SU-DHL-6 (cell line): ENCODE measurements around the gene ST3GAL4.

Experiments
- H2AFZ ChIP-seq: fragments of 200-600 bp; sonication (generic); 2 replicates; pipeline ENCODE4 v1.6.1; 2014; ENCODE audit warnings: low read depth, mild to moderate bottlenecking, moderate library complexity, mixed read lengths, antibody characterized with exemption, low read length; ENCODE audit not compliant: severe bottlenecking
- H3F3A ChIP-seq: fragments of 200-600 bp; shearing (Covaris generic); 2 replicates; pipeline ENCODE4 v1.6.0; 2016; ENCODE audit warnings: antibody characterized with exemption, mild to moderate bottlenecking; ENCODE audit not compliant: insufficient read depth
- H3K27ac ChIP-seq: fragments of 200-600 bp; sonication (generic); 2 replicates; pipeline ENCODE4 v1.5.1; 2016; ENCODE audit warnings: low read depth, mild to moderate bottlenecking, low read length, moderate library complexity, mixed read lengths
- H3K27me3 ChIP-seq: fragments of 200-600 bp; sonication (generic), shearing (Covaris generic); 2 replicates; pipeline ENCODE4 v1.6.0; 2014; ENCODE audit warnings: mild to moderate bottlenecking, low read length
- H3K36me3 ChIP-seq: fragments of 200-600 bp; sonication (generic); 2 replicates; pipeline ENCODE4 v1.6.1; 2014; ENCODE audit warnings: mild to moderate bottlenecking, low read length, mixed read lengths
- H3K4me2 ChIP-seq: fragments of 300-600, 200-600 bp; shearing (Covaris generic), sonication (generic); 2 replicates; pipeline ENCODE4 v1.6.0; 2014; ENCODE audit warnings: low read length, low read depth, mild to moderate bottlenecking; ENCODE audit not compliant: poor library complexity, severe bottlenecking
- H3K4me3 ChIP-seq: fragments of 200-600 bp; sonication (generic); 2 replicates; pipeline ENCODE4 v1.5.1; 2014; ENCODE audit warnings: antibody characterized with exemption, low read length, mild to moderate bottlenecking, mixed read lengths; ENCODE audit not compliant: insufficient read depth, poor library complexity, severe bottlenecking
- H3K79me2 ChIP-seq: fragments of 200-600 bp; sonication (generic); 2 replicates; pipeline ENCODE4 v1.6.1; 2014; ENCODE audit warnings: mild to moderate bottlenecking, low read length, moderate library complexity; ENCODE audit not compliant: insufficient read depth
- H3K9ac ChIP-seq: fragments of 200-600 bp; sonication (generic); 2 replicates; pipeline ENCODE4 v1.7.0; 2014; ENCODE audit warnings: mild to moderate bottlenecking, low read length
- H3K9me2 ChIP-seq: fragments of 200-600 bp; sonication (generic); replicated peaks from 2 replicates; pipeline ENCODE4 v1.6.1; 2014; ENCODE audit warnings: low read length; ENCODE audit not compliant: insufficient read depth
- H3K9me3 ChIP-seq: fragments of 200-600 bp; sonication (generic); 2 replicates; pipeline ENCODE4 v1.6.1; 2014; ENCODE audit warnings: low read length, mixed read lengths; ENCODE audit not compliant: insufficient read depth
- H4K20me1 ChIP-seq: fragments of 200-600 bp; sonication (generic); 2 replicates; pipeline ENCODE4 v1.6.1; 2014; ENCODE audit warnings: low read depth, mild to moderate bottlenecking, antibody characterized with exemption, low read length, moderate library complexity, mixed read lengths
- EZH2phosphoT487 ChIP-seq: fragments of 200-600 bp; sonication (generic), shearing (Covaris generic); conservative IDR thresholded peaks from 2 replicates; pipeline ENCODE4 v1.6.1; 2018; ENCODE audit warnings: mild to moderate bottlenecking, antibody characterized with exemption, low read length, moderate library complexity, mixed read lengths
- TF ChIP-seq, protein P1 (sequence below): fragments of 200-600 bp; sonication (generic); IDR thresholded peaks from one replicate; pipeline ENCODE4 v1.5.1; 2017; ENCODE audit warnings: antibody characterized with exemption, mild to moderate bottlenecking, low read length, moderate library complexity; ENCODE audit not compliant: insufficient read depth, poor library complexity, severe bottlenecking

Gene ST3GAL4

DNA sequence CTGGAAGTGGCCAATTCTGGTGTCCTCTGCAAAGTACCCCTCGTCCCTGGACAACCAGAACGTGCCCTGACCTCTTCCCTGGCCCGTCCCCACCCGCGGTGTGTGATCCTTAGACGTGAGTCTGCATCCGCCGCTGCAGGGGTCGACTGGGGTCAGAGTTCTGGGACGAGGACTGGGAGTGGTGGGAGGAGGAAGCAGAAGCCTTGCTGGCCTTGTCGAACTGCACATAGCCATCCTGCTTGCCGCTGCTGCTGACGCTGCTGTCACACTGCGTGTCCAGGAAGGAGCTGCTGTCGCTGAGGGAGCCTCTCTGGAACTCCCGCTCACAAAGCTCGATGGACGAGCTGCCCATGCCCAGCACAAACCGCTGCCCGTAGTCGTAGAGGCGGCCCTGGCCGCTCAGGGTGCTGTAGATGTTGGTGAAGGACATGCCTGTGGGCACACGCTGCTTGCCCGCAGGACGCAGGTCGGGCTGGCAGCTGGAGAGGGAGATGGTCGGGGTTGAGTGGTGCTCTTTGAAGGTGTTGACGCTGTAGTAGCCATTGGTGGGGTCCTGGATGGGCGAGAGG, 69.1 kb downstream of the ST3GAL4 start:
- no peaks in the 10 kb centered on the region for H3K36me3 ChIP-seq
- no peak overlapping the region for H2AFZ ChIP-seq
- H3K9me2 ChIP-seq, result no peaks in the 10 kb centered on the region
- no peak overlapping the region for H3K9ac ChIP-seq
- no peaks in the 10 kb centered on the region for H3K79me2 ChIP-seq
- no peaks in the 10 kb centered on the region for H4K20me1 ChIP-seq
- H3K4me2 ChIP-seq, result no peak overlapping the region
- no peaks in the 10 kb centered on the region for H3F3A ChIP-seq
- no peaks in the 10 kb centered on the region for H3K9me3 ChIP-seq
- H3K4me3 ChIP-seq, result no peak overlapping the region
- TF ChIP-seq, protein P1, sequence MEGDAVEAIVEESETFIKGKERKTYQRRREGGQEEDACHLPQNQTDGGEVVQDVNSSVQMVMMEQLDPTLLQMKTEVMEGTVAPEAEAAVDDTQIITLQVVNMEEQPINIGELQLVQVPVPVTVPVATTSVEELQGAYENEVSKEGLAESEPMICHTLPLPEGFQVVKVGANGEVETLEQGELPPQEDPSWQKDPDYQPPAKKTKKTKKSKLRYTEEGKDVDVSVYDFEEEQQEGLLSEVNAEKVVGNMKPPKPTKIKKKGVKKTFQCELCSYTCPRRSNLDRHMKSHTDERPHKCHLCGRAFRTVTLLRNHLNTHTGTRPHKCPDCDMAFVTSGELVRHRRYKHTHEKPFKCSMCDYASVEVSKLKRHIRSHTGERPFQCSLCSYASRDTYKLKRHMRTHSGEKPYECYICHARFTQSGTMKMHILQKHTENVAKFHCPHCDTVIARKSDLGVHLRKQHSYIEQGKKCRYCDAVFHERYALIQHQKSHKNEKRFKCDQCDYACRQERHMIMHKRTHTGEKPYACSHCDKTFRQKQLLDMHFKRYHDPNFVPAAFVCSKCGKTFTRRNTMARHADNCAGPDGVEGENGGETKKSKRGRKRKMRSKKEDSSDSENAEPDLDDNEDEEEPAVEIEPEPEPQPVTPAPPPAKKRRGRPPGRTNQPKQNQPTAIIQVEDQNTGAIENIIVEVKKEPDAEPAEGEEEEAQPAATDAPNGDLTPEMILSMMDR, result no peak
- TF ChIP-seq EZH2phosphoT487, result no peak
- H3K27me3 ChIP-seq, result no peaks in the 10 kb centered on the region
- no peak overlapping the region for H3K27ac ChIP-seq

DNA sequence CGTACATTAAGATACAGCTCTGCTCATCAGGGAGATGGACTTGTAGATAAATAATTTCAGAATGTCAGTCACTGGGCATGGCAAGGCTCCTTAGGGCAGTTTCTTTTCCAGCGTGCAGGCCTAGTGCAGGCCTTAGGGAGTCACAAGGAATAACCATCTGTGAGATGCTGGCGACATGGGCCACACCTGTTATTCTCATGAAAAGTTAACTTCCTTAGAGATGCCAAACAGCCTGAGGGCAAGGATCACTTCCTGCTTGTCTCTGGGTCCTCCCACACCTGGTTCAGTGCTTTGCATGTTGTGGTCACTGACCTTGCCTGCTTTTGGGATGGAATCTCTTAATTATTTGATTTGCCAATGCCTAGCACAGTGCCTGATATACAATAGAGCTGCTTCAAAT, 70.6 kb downstream of the ST3GAL4 start:
- no peaks in the 10 kb centered on the region for H3K9me3 ChIP-seq
- no peak overlapping the region for H3K4me2 ChIP-seq
- no peak overlapping the region for H3K4me3 ChIP-seq
- no peaks in the 10 kb centered on the region for H3K9me2 ChIP-seq
- no peak overlapping the region for H2AFZ ChIP-seq
- H3K9ac ChIP-seq, result no peak overlapping the region
- no peaks in the 10 kb centered on the region for H4K20me1 ChIP-seq
- no peaks in the 10 kb centered on the region for H3K27me3 ChIP-seq
- TF ChIP-seq, protein P1, result no peak
- no peaks in the 10 kb centered on the region for H3F3A ChIP-seq
- no peaks in the 10 kb centered on the region for H3K36me3 ChIP-seq
- H3K79me2 ChIP-seq, result no peaks in the 10 kb centered on the region
- no peak overlapping the region for H3K27ac ChIP-seq

DNA sequence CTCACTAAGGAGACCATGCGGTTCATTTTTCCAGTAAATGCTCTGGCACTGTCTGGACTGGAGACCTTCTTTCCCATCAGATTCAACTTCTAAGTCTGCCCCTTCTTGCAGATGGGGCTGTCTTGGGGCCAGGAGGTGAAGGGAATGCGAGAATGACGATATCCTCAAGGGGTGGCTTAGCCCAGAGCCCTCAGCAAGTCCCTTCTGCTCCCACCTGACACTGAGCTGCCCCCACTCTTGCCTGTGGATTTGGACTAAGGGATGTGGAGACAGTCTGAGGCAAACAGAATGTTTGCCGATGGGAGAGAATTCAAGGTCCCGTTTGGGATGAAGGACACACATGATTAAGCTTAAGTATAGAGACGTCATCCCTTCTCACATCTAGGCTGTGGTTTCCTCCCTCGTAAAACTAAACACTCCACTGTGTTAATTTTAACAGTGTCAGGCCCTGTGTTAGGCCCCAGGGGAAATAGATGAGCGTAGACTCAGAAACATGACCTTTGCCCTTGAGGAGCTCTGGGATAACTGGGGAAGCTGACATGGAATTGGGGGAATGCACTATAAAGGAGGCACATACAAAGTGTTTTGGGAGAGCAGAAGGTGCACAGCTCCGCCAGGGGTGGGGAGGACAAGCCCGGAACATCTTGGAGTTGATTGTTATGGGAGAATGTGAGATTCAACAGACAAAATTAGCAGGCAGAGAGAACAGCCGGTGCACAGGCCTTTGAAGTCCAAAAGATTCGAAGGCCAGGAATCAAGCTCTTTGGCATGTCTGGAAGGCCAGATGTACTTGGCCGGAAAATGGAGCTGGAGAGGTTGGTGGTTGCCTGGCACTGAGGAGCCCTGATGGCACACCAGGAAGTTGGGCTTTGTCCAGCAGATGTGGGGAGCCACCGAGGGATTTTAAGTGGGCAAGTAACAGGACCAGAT, 71.6 kb downstream of the ST3GAL4 start:
- H3K27ac ChIP-seq, result no peak overlapping the region
- no peaks in the 10 kb centered on the region for H4K20me1 ChIP-seq
- no peak overlapping the region for H3K4me3 ChIP-seq
- TF ChIP-seq EZH2phosphoT487, result no peak
- TF ChIP-seq, protein P1, result no peak
- H3F3A ChIP-seq, result no peaks in the 10 kb centered on the region
- no peaks in the 10 kb centered on the region for H3K36me3 ChIP-seq
- no peaks in the 10 kb centered on the region for H3K9me2 ChIP-seq
- no peaks in the 10 kb centered on the region for H3K79me2 ChIP-seq
- no peaks in the 10 kb centered on the region for H3K27me3 ChIP-seq
- H3K4me2 ChIP-seq, result no peak overlapping the region
- H3K9me3 ChIP-seq, result no peaks in the 10 kb centered on the region
- no peak overlapping the region for H3K9ac ChIP-seq
- no peak overlapping the region for H2AFZ ChIP-seq
